Measurements from ENCODE around the gene HSFX4.
"Not testable (repeated sequence)": the region's sequence is repeated elsewhere in the genome, so short reads cannot be mapped to it uniquely, and the experiment has no call there.

The HSFX4 gene

DNA sequence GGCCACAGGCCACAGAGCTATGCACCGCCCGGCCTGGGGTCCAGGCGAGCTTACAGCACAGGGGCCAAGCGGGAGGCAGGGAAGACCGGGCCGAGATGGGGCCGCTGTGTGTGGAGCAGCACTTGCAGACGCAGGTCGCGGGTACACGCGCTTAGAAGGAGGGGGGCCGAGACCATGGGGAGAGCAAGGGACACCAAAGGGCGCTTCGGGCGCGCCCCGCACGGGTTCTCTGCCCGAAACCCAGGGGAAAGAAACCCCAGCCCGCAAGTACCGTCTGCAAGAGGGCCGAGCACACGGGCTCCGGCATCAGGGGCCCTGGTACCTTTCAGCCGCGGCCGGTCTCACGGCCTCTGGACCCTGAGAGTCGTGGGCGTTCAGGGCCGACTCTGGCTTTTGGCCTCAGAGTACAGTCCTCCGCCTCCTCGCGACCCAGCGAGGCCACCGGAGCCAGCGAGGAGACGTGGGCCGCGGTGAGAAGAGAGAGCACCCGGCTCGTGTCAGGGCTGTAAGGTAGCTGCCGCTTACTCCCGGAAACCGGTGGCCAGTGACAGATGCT lies 8.6 kb downstream of the HSFX4 start:
- DNase-seq: peak in 3 of 5 experiments; percentile 19 to 36 (median 23)

DNA sequence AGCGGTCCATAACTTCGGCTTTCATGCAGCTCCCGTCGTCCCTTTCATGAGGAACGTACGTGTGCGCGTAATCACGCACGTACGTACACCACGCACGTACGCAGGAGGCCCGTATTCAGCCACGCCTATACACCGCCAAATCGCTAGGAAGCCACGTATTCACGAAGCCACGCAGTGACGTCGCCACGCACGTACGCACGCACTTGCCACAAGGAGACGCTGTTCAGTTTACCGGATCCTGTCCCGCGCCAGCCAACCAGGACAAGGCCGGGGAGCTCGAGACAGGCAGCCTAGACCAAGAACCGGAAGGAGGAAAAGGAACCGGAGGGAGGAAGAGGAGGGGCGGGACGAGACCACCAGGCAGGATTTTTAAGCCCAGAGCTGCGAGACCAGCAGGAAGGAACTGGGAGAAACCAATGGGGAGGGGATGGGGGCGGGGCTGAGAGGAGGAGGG lies 9.1 kb downstream of the HSFX4 start, which contains the start of gene EOLA2:
EOLA2 (minus strand) TSS at position 65 of the 454 bp plus-strand sequence. CDS start 4,617 bp downstream, outside the sequence.
- peak; percentile 65 to 99 (median 89) for DNase-seq

DNA sequence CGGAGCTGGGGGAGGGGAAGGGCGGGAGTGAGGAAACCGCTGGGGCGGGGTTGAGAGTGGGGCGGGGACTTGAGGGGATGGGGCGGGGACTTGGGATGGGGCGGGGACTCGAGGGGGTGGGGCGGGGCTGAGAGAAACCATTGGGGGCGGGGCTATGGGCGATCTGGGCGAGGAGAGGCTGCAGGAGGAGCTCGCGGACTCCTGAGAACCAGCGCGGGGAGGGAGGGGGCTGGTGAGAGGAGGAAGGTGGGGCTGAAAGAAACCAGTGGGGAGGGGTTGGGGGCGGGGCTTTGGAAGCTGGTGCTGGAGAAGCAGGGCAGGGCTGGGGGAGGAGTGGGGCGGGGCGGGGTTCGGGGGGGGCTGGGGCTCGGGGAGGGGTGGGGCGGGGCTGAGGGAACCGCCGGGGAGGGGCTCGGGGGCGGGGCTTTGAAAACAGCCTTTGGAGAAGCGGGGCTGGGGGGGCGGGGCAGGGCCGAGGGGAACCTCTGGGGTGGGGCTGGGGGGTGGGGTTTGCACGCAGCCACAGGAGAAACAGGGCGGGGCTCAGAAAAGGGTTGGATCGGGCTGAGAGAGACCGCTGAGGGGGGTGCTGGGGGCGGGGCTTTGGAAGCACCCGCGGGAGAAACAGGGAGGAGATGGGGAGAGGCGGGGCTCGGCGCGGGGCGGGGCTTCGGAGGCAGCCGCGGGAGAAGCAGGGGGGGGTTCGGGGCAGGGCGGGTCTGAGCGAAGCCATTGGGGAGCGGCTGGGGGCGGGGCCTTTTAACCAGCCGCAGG lies 9.7 kb downstream of the HSFX4 start:
- peak; percentile 76 to 93 (median 85) for DNase-seq

DNA sequence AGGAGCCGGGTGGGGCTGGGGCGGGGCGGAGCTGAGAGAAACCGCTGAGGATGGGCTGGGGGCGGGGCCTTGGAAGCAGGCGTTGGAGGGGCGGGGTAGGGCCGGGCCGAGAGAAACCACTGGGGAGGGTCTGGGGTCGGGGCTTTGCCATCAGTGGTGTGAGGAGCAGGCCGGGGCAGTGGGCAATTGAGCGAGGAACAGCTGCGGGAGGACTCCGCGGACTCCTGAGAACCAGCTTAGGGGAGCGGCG lies 10.2 kb downstream of the HSFX4 start:
- no peak for DNase-seq

DNA sequence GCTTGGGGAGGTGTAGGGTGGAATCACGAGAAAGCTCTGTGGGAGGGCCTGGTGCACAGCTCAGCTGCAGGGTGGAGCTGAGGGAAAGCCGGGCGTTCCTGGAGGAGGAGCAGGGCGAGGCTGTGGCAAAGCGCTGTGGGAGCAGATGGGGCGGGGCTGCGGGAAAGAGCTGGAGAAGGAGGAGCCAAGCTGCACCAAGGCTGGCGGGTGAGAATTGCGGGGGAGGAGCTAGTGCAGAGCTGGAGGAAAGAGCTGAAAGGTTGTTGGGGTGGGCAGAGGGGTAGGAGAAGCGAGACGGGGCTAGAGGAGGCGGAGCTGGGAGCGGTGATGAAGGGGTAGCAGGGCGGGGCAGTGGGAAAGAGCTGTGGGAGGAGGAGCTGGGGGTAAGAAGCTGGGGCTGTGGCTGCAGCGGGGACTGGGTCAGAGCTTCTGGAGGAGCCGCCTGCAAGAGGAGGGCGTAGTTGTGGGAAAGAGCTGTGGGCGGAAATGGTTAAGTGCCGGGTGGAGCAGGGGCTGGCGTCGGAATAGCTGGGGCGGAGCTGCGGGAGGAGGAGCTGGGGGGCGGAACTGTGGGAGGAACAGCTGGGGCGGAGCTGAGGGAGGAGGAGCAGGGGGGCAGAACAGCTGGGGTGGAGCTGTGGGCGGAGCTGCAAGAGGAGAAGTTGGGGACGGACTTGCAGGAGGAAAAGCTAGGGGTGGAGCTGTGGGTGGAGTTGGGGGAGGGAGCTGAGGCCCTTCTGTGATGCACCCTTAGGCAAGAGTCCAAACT lies 10.7 kb downstream of the HSFX4 start:
- peak; percentile 73 to 97 (median 88) for DNase-seq

DNA sequence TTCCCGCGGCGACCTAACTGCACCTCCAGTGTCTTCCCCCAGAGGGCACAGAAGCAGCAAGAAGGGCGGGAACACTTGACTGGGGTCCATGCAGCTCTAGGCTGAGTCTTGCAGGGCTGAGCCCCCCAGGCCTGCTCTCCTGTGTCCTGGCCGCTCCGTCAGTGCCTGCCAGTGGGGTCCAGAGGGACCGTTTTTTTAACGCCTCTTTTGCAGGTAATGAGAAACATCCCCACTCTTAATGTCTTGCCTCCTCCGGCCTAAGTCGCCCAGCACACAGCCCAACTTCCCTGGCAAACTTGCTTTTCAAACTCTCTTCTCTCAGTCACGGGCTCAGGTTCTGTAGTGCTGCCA lies 11.3 kb downstream of the HSFX4 start:
- DNase-seq: not testable (repeated sequence)

DNA sequence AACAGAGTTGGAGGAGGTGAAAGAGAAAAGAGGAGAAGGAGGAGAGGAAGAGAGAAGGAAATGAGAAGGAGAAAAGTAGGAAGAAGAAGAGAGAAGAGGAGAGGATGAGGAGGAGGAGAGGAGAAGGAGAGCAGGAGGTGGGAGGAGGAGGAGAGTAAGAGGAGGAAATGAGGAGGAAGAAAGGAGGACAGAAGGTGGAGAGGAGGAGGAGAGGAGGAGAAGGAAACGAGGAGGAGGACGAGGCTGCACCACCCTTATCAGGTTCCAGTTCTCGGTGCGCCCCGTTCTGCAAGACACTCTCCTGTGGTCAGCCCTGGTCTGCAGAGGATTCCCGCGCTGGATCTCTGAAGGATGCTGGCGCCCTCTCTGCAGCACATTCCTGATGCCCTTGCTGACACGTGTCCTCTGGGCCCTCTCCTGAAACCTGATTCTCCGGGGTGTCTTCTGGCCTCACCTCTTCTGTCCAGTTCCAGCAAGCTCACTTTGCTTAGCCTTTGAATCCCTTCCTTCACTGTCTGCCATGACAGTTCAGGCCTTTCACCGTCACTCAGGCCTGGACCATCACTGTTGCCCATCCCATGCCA lies 15.8 kb downstream of the HSFX4 start:
- not testable (repeated sequence) for DNase-seq

DNA sequence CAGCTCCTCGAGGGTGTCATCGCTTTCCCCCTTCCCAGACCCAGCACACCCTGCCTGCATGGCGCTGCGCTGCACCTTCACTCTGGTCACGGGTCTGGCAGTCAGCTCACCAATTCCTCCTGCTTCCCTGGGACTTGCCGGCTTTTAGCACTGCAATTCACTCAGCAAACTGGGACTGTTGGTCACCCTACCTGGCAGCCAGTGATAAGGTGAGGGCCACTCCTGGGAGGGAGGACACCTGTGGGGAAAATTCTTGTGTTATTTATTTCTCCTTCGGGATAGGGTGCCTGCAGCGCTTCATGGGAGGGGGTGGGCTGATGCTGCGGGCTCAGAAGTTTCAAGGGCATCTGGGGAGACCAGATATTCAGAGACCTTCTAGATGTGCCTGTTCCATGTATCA lies 16.4 kb downstream of the HSFX4 start:
- DNase-seq: not testable (repeated sequence)

DNA sequence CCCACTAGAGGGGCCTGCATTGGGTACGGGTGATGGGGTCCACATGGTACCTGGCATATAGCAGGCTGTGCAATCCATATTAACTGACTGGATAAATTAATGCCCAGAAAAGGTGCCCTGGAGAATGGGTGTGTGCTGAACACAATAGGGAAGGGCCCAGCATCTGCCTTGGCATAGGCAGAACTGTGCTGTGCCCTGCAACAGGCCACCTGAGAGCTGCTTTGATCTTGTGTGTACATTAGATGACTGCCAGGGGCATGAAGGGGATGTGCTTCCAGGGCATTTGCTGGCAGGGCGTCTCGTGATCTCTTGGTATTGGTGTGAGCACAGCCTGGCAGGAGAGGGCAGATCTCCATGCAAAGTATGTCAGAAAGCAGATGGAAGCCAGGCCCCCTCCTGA lies 17.6 kb downstream of the HSFX4 start:
- DNase-seq: not testable (repeated sequence)

DNA sequence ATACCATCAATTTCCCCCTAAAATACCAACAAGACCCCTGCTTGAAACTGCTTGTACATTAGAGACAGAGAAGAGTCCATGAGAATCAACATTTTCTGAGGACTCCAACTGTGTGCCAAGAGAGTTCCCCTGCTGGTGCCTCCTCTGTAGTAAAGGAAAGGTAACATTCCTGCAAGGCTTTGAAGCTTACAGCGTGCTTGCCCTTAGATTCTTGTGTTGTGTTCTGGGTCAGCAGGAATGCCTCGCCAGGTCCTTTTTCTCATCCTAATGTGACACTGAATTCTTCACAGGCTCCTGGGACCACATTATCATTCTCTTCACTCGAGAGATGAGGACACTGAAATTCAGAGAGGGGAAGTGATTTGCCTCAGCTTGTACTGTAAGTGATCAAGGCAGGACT lies 18.6 kb downstream of the HSFX4 start:
- no peak for DNase-seq

DNA sequence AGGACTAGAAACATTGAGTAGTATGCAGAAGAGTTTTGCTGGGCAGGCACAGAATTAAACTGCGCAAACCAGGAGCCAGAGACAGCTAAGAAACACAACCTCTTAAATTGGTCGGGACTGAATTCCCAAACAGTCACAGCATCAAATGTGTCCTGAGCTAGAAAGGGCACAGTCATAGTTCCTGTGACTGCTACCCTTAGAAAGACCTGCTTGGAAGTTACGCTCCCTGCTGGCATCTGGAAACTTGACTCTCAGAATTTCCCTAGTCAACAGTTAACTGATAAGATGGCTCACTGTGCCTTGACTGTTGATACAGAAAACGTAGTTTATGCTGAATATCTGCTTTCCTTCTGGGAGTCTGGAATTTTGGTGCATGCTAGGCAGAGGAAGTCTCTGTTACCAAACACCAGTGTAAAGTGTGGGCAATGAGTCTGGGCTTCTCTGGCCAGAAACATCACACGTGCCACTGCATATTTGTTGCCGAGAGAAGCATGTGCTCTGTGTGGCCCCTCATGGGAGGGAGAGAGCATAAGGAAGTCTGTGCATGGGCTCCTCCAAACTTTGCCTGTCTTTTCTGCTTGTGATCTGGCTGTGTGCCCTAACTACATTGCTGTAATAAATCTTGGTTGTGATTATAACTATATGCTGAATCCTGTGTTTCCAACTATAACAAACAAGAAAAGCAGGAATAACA lies 20.5 kb downstream of the HSFX4 start:
- no peak for DNase-seq

DNA sequence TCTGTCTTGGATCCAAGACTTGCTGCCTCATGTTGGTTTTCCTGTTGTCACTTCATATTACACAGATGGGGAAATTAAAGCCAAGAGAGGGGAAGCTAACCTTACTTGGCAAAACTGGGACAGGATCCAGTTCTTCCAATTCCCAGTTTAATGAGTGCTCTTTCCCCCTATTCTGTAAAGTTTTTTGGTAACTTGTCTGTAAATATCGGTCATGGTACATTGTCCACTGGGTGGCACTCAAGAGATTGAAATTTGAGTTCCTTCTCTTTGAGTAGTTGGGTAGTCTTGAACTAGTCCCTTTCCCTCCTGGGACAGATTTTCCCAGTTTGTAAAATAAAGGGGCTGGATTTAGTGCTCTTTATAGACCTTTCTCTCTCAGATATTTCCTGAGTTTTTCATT lies 21.3 kb downstream of the HSFX4 start:
- DNase-seq: peak in 1 of 5 experiments; percentile 21

DNA sequence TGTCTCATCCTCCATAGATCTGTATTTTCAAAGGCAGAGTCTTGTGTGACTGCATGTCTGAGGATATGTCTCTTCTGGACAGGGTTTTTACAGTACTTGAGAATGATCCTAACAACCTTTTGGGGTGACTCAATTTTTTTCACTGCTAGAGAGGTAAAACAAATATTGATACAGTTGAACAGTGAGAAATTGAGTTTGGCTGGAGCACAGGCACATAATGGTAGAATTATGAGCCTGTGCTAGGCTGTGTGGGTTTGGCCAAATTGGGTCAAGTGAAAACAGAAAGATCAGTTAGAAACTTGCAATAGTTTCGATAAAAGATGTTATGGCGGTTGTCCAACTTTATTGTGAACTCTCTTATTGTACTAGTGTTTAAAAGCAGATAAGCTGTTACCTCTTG lies 32.2 kb downstream of the HSFX4 start:
- DNase-seq: no peak

DNA sequence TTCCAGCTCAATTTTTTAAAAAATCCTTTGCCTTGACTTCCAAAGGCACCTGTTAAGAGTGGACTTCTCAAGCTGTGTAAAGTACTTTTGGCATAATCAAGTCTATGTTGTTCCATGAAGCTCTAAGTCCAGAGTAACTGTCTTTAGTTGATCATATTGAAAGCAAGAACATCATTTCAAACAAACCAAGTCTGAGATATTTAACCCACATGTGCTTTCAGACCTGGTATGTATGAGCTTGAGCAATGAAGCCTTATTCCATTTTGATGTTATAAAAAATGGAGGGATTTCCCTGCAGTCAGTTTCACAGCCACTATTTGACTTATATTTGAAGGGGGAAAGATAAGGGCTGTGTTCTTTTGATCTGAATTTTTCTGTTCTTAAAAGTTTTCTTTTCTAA lies 32.6 kb downstream of the HSFX4 start:
- no peak for DNase-seq

DNA sequence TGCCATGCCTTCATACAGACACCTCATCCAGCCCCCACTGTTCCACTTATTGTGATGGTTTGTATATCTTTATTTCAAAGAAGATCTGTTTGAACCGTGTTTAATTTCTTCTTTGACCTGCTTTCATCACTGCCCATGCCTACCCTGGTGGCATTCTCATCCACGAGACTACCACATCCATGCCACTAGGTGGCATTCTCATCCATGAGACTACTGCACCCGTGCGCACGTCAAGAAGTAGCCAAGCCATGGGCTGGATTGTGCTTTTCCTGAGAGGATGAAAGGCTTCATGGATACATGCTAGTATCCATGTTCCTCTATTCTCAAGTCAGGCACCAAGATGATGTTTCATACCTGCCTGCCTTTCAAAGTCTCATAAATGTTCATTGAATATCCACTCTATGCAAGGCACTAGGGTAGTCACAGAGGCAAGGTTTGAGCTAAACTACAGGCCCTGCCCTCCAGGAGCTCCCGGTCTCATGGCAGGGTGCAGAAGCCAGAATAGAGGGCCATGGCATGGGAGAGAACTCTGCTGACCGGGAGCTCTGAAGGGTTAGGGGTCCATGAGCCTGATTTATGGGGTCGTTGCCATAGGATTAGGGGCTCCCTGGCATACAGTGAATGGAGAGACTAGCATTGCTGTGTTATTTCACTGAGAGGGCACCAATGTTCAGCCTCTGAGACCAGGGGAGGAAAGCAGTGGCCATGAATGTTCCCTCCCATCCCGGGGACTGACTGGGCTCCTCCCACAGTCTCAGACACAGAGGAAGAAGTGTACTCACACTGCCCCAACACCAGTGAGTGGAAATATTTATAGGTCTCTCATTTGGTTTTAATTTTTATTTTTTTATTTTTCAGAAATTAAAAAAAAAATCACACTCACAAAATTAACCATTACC lies 33.7 kb downstream of the HSFX4 start:
- DNase-seq: peak in 1 of 5 experiments; percentile 38

DNA sequence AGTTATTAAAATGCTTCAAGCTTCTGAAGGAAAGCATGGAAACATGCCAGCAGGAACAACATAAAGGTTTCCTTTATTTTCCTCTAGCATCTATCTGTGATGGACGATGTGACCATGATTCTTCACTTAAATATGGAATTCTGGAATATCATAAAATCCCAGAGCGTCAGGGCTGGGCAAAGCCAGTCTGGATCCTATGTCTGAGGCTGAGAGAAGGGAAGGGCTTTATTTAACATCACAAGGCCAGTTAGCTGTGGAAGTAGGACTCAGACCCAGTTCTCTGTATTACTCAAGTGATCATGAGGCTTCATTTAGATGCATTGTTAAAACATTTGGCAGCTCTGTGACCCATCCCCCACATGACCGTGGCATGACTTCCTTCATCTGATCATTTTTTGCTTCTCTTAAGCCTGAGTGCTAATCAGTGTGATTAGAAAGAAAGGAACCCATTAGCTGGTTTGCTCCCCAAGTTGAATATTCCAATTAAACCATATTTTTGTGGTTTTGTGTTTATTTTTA lies 49.8 kb downstream of the HSFX4 start:
- no peak for DNase-seq

Data from T-helper 2 cell (primary cell).